Measurements from ENCODE around the gene BRIP1.
"Not testable (repeated sequence)": the region's sequence is repeated elsewhere in the genome, so short reads cannot be mapped to it uniquely, and the experiment has no call there.

BRIP1 gene

DNA sequence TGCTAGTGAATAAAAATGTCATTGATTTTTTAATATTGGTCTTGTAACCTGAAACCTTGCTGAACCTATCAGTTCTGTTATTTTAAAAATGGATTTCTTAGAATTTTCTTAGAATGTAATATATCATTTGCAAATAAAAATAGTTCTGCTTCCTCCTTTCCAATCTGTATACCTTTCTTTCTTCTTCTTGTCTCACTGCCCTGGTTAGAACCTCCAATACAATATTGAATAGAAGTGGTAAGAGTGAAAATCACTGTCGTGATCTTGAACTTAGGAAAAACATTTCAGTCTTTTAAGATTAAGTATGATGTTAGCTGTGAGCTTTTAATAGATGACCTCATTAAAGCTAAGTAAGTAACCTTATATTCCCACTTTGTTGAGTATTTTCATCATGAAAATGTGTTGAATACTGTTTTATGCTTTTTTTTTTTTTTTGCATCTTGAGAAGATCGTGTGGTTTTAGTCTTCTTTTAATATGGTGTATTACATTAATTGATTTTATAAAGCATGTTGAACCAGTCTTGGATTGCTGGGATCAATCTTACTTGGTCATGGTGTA lies 167.5 kb downstream of the BRIP1 start:
- no peak for DNase-seq (ENCODE audit: low spot score)

DNA sequence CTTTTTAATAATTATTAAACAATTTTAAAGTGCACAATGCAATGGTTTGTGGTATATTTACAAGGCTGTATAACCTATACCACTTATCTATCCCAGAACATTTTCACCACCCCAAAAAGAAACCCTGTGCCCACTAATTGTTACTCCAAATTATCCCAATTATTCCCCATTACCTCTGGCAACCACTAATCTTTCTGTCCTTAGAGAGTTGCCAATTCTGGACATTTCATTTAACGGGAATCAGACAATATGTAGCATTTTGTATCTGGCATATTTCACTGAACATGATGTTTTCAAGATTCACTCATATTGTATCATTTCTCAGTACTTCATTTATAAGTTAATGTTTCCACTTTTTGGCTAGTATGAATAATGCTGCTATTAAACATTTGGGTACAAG lies 169.2 kb downstream of the BRIP1 start:
- no peak for DNase-seq (ENCODE audit: low spot score)

DNA sequence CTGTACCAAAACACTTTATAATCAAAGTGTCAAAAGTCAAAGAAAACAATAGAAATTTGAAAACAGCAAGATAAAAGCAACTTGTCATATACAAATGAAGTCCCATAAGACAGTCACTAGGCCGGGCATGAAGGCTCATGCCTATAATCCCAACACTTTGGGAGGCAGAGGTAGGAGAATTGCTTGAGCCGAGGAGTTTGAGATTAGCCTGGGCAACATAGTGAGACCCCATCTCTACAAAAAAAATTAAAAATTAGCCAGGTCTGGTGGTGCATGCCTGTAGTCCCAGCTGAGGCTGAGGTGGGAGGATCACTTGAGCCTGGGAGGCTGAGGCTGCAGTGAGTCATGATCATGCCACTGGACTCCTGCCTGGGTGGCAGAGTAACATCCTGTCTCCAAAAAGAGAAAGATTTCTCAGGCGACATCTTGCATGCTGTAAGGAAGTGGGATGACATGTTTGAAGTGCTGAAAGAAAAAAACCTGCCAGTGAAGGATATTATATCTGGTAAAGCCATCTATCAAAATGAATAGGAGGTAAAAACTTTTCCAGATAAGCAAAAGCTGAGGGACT lies 173.6 kb downstream of the BRIP1 start:
- DNase-seq (ENCODE audit: low spot score), result no peak

DNA sequence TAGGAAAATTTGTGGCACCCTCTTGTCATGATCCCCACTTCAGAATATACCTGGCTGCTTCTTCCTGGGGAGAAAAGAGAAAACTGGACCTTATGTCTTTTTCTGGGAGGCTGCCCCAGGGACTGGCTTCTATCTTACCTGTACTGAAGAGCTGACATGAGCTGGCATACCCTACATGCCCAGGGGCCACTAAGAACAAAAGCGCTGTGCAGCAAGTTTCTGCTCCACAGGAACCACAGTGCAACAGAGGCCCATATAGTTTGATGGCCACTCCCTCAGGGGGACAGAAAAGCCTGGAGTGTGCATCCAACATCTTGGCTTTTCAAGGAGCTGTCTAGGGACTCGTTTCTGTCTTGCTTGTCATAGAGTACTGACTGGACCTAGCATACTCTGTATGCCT lies 175.6 kb downstream of the BRIP1 start:
- no peak for DNase-seq (ENCODE audit: low spot score)

DNA sequence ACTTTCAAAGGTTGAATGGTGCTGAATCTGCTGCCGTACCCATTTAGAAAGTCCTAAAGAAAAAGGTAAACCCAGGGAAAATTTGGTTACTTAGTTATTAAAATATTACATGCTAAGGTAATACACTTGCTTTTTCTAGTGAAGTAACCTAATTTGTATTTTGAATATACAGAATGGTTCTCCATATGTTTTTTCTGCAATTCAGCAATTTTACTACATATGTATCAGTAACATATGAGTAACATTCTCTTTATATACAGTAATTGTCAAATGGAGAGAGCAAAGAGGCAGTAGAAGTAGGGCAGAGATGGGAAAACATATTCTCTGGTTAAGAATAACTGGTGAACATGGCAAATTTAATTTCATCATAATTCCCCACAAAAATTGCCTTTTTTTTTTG lies 177.2 kb downstream of the BRIP1 start:
- no peak for DNase-seq (ENCODE audit: low spot score)

DNA sequence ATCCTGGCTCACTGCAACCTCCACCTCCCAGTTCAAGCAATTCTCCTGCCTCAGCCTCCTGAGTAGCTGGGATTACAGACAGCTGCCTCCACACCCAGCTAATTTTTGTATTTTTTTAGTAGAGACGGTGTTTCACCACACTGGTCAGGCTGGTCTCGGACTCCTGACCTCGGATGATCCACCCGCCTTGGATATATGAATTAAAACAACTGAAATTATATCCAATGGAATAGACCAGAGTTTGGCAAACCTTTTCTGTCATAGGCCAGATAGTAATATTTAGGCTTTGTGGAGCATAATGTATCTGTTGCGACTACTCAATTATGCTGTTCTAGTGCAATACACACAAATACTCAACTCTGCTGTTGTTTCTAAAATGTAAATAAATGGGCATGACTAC lies 178.5 kb downstream of the BRIP1 start:
- no peak for DNase-seq (ENCODE audit: low spot score)

DNA sequence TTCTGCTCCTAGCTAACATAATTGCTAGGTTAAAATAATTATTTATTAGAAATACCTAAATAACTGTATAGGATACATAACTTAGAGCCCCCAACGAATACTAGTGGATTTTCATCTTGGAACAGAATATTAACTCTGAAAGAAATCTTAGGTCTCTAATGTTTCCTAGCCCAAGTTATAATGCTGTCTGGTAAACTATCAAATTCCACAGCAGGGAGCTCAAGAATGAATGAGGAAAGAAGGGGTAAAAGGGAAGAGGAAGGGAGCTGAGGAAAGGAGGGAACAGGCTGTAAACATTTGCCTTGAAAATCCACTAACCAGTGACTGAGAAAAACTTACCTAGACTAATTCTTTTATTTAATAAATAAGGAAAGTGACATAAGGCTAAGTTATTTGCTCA lies 179.2 kb downstream of the BRIP1 start:
- no peak for DNase-seq (ENCODE audit: low spot score)

DNA sequence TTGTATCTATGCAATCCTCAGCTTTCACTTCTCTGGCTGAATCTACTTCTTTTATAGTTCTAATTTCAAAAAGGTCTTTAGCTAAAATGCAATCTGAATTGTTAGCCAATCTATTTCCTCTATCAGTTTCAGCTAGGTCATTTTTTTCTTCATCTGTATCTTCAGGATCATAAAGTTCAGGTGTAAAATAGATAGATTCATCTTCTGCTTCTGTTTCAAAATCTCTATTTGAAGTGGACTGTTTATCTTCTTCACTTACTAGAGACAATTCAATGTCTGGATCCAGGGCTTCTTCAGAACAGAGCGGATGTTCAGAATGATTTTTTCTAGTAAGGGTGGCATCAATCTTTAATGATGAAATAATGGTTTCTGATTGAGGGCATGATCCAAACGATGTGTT lies 179.9 kb downstream of the BRIP1 start:
- DNase-seq (ENCODE audit: low spot score), result no peak

DNA sequence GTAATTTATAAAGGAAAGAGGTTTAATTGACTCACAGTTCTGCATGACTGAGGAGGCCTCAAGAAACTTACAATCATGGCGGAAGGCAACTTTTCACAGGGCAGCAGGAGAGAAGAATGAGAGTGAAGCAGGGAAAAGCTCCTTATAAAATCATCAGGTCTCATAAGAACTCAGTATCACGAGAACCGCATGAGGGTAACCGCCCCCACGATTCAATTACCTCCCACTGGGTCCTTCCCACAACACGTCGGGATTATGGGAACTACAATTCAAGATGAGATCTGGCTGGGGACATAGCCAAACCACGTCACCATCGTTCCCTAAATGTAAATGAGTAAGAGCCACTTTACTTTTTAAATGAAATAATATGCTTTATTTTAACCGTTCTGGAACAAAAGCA lies 182.4 kb downstream of the BRIP1 start:
- no peak for DNase-seq (ENCODE audit: low spot score)

DNA sequence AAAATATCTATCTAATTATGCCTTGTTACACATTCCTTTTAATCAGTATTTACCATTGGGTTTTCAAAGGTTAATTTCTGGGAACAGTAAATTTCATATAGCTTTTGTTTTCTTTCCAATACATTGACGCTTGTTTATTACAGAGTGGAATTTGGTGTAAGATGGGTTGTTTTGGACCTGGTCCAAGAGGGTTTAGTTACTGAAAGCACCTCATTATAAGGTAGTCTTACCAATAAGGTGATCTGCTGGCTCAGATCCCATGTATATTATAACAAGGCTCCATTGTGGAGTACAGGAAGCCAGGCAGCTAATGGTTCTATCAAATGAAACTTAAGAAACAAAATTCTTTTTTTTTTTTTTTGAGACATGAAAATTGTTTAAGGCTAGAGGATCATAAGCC lies 185.0 kb downstream of the BRIP1 start:
- no peak for DNase-seq (ENCODE audit: low spot score)

DNA sequence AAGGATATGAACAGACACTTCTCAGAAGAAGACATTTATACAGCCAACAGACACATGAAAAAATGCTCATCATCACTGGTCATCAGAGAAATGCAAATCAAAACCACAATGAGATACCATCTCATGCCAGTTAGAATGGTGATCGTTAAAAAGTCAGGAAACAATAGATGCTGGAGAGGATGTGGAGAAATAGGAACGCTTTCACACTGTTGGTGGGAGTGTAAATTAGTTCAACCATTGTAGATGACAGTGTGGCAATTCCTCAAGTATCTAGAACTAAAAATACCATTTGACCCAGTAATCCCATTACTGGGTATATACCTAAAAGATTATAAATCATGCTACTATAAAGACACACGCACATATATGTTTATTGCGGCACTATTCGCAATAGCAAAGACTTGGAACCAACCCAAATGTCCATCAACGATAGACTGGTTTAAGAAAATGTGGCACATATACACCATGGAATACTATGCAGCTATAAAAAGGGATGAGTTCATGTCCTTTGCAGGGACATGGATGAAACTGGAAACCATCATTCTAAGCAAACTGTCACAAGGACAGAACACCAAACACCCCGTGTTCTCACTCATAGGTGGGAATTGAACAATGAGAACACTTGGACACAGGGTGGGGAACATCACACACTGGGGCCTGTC lies 186.0 kb downstream of the BRIP1 start:
- not testable (repeated sequence) for DNase-seq (ENCODE audit: low spot score)

DNA sequence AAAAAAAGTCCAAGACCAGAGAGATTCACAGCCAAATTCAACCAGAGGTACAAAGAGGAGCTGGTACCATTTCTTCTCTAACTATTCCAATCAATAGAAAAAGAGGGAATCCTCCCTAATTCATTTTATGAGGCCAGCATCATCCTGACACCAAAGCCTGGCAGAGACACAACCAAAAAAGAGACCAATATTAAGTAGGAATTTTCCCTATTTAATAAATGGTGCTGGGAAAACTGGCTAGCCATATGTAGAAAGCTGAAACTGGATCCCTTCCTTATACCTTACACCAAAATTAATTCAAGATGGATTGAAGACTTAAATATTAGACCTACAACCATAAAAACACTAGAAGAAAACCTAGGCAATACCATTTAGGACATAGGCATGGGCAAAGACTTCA lies 186.8 kb downstream of the BRIP1 start:
- not testable (repeated sequence) for DNase-seq (ENCODE audit: low spot score)

DNA sequence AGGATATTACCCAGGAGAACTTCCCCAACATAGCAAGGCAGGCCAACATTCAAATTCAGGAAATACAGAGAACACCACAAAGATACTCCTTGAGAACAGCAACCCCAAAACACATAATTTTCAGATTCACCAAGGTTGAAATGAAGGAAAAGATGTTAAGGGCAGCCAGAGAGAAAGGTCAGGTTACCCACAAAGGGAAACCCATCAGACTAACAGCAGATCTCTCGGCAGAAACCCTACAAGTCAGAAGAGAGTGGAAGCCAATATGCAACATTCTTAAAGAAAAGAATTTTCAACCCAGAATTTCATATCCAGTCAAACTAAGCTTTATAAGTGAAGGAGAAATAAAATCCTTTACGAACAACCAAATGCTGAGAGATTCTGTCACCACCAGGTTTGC lies 188.7 kb downstream of the BRIP1 start:
- not testable (repeated sequence) for DNase-seq (ENCODE audit: low spot score)

DNA sequence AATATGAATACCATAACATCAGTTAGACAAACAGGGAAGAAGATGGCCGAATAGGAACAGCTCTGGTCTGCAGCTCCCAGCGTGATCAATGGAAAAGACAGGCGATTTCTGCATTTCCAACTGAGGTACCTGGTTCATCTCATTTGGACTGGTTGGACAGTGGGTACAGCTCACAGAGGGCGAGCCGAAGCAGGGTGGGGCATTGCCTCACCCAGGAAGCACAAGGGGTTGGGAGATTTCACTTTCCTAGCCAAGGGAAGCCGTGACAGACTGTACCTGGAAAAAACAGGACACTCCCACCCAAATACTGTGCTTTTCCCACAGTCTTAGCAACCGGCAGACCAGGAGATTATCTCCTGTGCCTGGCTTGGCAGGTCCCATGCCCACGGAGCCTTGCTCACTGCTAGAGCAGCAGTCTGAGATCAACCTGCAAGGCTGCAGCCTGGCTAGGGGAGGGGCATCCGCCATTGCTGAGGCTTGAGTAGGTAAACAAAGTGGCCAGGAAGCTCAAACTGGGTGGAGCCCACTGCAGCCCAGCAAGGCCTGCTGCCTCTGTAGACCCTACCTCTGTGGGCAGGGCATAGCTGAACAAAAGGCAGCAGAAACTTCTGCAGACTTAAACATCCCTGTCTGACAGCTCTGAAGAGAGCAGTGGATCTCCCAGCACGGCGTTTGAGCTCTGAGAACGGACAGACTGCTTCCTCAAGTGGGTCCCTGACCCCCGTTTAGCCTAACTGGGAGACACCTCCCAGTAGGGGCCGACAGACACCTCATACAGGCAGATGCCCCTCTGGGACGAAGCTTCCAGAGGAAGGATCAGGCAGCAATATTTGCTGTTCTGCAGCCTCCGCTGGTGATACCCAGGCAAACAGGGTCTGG lies 190.1 kb downstream of the BRIP1 start:
- DNase-seq (ENCODE audit: low spot score), result not testable (repeated sequence)

DNA sequence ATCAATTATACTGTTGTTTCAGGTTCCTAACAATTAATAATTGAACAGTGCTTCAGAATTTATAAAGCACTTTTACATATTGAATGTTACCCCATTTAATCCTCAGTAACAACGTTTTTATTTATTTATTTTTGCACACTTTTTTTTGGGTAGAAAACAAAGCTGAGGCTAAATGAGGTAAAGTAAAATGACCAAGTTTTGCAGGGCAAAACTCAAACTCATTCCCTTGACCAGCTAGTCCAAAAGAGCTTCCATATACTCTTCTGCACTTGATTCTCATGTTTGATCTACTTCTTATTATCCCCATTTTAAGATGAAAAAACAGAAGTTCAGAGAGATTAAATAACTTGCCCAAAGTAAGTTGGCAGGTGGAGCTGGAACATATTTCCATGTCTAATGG lies 191.2 kb downstream of the BRIP1 start:
- no peak for DNase-seq (ENCODE audit: low spot score)

DNA sequence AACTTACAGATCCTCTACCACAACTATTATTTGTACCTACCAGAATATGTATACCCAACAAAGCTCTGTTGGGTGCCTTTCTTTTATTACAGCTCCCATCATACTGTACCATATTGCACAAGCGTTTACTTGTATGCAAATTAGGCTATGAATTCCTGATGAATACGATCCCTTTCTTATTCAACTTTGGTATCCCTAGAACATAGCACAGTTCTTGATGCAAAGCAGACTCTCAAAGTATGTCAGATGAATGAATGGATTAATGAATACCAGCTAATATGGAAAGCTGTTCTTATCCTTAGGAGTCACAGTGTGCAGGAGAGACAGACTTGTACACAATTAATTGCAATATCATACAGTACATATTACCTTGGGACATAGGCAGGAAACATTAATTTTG lies 192.6 kb downstream of the BRIP1 start:
- no peak for DNase-seq (ENCODE audit: low spot score)

DNA sequence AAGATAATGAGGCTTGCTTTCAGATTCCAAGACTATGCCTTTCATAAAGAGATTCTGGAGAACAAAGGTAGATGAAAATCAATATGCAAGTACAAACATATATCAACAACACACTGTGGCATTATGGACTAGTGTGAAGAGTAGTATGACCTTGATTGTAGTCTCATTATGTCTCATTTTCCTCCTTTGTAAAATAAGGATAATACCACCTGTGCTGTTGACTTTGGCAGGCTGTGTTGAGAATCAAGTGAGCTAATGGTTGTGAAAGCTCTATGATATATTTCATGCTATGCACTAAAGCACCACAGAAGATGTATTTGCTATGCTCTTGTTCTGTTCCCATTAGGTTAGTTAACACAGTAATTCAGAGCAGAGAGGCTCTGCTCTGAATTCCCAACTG lies 193.8 kb downstream of the BRIP1 start:
- no peak for DNase-seq (ENCODE audit: low spot score)

DNA sequence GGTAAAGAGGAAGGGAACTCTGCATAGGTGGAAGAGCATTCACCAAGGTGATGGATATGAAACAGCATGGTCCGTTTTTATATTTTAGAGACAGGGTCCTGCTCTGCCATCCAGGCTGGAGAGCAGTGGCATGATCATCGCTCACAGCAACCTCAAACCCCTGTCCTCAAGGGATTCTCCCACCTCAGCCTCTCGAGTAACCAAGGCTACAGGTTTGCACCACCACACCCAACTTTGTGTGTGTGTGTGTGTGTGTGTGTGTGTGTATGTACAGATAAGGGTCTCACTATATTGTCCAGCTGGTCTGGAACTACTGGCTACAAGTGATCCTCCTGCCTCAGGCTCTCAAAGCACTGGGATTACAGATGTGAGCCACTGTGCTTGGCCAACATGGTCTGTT lies 194.8 kb downstream of the BRIP1 start:
- DNase-seq (ENCODE audit: low spot score), result no peak

DNA sequence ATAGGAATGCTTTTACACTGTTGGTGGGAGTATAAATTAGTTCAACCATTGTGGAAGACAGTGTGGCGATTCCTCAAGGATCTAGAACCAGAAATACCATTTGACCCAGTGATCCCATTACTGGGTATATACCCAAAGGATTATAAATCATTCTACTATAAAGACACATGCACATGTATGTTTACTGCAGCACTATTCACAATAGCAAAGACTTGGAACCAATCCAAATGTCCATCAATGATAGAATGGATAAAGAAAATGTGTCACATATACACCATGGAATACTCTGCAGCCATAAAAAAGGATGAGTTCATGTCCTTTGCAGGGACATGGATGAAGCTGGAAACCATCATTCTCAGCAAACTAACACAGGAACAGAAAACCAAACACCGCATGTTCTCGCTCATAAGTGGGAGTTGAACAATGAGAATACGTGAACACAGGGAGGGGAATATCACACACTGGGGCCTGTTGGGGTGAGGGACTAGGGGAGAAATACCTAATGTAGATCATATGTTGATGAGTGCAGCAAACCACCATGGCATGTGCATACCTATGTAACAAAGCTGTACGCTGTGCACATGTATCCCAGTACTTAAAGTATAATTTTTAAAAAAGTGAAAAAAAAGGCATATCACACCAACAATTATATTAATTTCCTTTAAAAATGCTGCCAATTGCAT lies 196.8 kb downstream of the BRIP1 start:
- DNase-seq (ENCODE audit: low spot score), result not testable (repeated sequence)

DNA sequence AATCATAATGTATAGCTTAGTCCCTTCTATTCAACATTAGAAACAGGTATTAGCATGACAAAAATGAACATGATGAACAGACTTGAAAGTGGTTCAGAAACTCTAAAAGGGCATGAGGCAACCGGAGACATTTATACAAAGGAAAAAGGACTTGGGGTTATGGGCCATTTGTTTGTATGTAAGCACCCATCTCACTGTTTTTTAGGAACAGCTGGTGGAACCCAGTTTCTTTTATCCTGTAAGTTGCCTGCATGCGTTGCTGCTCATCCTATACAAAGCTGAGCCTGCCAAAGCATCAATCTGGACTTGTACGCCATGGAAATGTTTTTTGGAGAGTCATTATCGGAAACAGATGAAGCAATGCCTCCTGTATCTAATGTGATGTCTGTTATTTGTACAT lies 200.0 kb downstream of the BRIP1 start:
- no peak for DNase-seq (ENCODE audit: low spot score)

DNA sequence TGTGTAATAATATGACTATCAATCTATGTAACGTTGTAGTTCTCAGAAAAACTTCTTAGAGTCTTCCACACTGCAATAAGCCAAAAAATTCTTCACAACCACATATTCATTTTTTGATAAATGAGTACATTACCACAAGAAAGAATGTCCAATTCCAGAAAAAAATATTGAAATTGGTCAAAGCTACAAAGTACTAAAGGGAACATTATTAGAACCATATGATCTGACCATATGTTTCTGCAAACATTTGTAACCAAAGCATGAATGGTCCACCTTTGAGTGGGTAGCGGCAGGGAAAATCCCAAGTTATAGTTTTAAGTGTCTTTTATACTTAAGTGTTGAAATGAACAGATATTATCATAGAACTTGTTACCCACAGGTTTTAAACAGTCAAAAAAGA lies 200.6 kb downstream of the BRIP1 start:
- no peak for DNase-seq (ENCODE audit: low spot score)

DNA sequence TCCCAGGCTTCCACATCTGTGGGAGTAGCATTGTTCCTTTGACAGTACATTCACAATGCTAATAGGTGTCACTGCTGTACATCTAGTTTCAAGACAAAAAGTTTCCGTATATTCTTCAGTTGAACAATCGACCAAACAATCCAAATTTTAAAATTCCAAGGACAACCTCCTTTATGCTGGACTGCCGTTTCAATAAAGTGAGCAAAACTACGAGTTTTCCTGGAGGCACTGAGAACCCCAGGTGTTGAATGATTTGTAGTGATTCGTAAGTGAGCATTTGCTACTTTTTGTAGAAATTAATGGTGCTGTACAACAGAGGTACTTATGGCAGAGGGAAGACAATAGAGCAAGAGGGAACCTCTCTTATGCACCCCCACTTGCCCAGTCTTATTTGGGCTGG lies 201.1 kb downstream of the BRIP1 start:
- no peak for DNase-seq (ENCODE audit: low spot score)

Measured in SW480 (cell line).